GM18507 (cell line): ENCODE results near the gene PDE2A.

Experiments
- DNase-seq: peaks from one replicate; pipeline ENCODE4 v3.0.0; 2011; ENCODE audit warnings: low read depth; ENCODE audit not compliant: insufficient read length; ENCODE audit errors: extremely low spot score
- FAIRE-seq: peaks from 2 replicates; lab custom pipeline; 2011; peaks lifted over from hg19 to GRCh38; lab: Jason Lieb, UNC

The PDE2A gene

DNA sequence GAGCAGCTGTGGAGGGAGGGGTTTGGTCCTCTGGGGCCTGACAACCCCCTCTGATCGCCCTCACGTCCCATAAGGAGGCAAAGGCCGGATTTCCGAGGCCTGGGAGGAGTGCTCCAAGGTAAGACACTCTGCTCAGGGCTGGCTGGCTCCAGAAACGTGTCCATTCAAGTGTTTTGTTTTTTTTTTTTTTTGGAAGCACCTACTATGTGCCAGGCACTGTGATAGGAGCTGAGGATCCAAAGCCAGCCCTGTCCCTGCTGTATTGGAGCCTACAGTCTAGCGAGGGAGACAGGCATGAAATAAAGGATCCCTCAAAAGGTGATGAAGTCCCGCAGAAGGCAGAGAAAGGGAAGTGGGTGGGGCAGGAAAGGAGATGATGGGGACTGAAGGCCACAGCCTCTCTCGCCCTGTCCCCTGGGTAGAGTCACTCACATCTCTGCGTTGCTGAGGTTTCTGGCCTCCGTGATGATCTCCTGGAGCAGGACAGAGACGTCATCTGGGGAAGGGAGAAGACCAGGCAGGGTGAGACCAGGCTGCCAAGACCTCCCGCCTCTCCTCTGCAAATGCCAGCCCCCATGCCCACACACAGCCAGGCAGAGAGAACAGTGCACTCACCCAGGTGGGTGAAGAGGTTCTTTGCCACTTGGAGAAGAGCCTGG is 89.2 kb downstream of the PDE2A start:
- no peak for FAIRE-seq

DNA sequence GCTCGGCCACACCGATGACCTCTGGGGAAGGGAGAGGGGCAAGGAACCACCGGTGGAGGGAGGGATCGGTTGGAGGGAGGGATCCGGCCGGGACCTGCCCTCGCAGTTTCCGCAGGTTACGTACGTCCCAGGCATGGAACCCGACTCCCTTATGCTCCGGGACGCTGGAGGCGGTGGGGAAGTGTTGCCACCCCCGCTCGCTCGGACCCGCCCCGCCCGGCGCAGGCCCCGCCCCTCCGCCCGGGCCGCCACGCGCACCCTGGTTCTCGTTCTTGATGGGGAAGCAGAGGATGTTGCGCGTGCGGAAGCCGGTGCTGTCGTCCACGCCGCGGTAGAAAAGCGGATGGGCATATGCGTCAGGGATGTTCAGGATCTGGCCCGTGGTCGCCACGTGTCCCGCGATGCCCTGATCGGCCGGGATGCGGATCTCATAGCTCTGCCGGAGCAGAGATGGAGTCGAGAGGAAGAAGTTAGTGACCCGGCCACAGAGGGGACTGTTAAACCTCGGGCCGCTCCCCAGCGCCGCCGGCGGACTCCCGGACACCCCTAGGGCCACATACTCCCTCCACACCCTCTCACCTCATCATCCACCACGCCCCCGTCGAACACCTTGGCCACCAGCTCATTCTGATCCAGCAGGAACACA is 89.8 kb downstream of the PDE2A start:
- no peak for DNase-seq
- no peak for FAIRE-seq

More for the DNA sequence above, 89.2 kb downstream of the PDE2A start:
- no peak for DNase-seq

DNA sequence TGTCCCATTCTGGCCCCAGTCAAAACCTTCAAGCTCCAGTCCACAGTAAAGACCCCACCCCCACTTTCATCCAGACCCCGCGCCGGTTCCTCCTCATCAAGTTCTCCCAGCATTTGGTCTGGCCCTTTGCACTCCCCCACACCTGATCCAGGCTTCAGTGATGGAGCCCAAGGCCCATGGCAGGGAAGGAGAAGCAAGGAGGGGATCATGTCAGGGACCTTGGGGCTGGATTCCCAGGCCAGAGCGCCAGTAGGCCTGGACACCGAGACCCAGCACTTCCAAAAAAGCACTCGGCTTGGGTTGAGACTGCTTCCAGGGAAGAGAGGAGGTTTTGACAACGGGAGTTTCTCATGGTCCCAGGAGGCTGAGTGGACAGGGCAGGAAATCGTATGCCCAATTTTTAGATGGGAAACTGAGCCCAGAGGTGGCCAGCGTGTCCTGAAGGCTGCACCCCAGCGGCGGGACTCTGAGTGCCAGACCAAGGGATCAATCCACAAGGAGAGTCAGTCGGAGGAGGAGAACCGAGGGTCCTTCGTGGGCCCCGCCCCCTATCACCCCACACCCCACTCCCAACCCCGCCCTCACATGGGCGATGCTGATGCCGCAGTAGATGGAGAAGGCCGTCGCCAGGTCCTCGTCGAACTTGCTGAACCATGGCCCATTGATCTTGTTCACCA is 90.5 kb downstream of the PDE2A start:
- FAIRE-seq (no peak), DNase-seq (no peak)

DNA sequence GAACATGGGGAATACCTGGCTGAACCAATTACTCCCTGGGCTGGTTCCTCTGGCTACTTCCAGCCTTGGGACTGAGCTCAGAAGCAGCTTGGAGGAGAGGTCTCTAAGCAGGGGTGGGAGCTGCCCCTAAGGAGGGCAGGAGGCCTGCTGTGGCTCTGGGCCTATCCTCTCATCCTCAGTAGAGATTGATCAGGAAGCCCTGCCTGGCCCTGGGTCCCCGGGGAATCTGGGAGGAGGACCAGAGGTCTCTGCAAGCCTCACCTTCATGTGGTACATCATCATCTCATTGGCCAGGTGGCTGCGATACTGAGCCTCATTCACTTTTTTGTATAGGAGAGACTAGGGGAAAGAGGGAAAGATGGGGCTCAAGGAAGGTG is 91.1 kb downstream of the PDE2A start:
- no peak for FAIRE-seq
- DNase-seq = no peak

DNA sequence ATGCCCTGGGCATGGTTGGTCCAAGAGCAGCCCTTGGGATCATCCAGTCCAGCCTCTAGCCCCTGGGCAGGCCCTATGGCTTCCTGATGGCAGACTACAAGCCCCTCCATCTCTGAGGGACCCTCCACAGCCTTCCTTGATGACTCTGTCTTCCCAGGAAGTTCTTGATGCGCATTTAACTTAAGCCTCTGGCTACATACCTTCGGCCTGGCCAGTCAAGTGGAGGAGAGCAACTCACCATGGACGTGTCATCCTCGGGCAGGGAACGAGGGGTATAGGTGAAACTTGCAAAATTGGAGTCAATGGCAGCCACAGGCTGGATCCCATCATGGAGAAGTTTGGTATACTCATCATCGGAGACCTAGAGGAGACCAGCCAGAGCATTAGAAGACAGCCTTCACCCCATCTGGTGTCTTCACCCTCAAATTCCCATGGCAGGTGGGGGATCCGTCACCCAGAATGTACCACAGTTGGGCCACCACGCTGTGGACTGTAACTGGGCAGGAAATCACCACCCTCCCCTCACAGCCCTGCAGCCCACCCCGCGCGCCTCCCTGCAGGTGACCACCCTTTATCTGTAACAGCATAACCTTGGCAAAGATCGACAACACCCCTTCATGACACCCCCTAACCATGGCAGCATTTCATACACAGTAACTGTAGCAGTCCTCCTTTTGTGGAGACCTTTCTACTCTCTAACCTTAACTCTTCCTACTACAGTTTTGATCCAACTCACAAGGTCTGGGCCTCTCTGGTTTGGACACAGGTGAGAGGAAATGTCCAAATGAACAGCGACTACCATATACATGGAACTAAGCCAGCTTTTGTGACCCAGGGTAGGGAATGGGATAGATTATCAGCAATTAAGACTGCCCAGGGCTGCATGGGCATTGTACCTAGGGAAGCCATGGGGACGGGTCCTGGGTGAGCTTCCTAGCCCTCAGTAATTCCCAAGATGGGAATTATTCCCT is 91.7 kb downstream of the PDE2A start:
- FAIRE-seq = no peak

DNA sequence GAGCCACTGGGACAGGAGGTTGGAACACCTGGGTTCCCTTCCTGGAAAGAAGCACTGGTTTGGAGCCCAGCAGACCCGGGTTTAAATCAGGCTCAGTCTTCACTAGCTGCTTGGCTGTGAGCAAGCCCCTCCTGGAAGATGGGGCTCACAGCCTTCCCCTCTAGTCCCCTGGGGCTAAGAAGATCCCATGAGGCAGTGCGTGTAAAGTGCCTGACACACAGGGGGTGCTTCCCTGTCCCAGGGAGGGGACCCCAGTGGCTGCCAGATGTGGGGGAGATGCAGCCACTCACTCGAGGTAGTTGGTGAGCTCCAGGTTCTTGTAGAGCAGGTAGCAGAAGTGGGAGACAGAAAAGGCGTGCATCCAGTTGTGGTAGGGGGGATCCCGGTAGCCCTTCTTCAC is 93.2 kb downstream of the PDE2A start:
- DNase-seq (no peak), FAIRE-seq (no peak)

More for the DNA sequence above, 91.7 kb downstream of the PDE2A start:
- DNase-seq = no peak

DNA sequence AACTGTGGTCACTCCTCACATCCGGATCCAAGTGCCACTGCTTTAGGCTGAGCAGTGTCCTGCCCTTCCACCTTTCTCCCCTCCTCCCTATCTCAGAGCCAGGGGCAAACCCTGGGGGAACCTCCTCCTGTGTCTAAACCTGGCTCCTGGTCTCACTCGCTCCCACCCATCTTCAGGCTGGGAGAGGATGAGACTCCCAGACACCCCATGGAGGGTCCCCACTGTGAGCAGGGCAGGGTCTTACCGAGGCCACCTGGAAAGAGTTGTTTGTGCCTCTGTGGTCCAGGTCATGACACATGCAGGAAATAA is 93.6 kb downstream of the PDE2A start:
- FAIRE-seq (no peak), DNase-seq (no peak)

DNA sequence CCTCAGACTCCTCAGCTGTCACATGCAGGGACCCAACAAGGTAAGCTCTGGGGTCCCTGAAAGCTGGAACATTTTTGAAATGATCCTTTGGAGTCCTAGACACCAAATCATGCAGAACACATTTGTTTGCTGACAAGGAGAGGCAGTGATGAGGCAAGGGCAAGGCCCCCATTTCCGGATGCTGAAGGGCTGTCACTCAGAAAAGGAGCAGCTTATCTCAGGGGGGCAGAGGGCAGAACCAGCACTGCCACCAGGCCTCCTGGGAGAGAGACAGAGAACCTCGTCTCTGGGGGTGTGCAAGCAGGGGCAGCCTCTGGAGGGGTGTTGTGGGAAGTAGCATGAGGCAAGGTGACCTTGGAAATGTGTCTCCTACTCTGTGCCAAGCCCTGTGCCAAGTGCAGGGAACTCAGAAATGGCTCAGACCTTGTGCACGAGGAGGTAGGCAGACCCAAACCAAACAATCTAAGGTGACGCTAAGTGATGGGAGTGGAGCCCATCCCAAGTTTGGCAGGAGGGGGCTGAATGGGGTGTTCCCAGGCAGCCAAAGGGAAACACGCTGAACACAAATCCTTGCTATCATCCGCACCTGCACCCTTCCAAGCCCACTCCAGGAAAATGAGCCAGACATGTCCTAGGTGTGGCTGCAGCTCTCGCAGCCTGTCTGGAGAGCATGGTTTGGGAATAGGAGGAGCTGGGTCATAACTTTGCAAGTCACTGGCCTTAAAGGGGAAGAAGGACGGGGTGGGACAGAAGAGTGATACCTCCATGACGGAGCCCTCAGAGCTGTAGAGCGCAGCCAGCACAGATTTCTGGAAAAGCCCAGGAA is 94.2 kb downstream of the PDE2A start:
- FAIRE-seq = no peak
- DNase-seq = no peak

DNA sequence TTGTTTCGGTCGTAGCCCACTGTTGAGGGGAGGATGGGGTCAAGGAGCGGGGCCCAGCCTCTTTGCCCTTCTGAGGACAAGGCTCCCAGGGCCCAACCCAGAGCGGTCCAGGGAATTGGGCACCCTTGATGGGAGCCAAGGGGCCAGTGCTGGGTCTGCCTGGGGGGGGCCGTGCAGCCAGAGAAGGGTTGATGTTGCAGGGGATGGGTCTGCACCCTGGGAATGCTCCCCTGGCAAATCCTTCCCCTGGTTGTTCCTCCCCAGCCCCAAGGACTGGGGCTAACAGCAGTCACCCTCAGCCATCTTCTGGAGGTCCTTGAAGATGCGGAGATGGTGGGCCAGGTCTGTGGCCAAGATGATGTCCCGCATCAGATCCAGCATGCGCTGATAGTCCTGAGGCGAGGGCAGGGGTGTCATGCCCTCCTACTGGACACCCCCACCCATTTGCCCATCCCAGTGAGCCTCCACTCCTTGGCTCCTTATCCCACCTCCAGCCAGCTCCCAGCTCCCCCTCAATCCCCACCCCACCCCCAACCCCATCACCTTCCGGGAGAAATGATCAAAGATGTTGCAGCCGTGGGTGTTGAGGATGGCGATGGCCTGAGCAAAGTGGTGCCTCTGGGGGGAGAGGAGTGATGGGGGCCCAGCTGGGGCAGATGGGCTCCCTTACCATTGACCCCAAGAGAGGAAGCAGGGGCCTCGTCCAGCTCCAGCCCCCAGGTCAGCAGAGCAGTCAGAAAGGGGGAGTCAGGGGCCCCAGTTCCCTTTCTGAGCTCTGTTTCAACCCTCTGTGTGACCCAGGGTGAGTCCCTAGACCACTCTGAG is 95.0 kb downstream of the PDE2A start:
- FAIRE-seq = no peak

DNA sequence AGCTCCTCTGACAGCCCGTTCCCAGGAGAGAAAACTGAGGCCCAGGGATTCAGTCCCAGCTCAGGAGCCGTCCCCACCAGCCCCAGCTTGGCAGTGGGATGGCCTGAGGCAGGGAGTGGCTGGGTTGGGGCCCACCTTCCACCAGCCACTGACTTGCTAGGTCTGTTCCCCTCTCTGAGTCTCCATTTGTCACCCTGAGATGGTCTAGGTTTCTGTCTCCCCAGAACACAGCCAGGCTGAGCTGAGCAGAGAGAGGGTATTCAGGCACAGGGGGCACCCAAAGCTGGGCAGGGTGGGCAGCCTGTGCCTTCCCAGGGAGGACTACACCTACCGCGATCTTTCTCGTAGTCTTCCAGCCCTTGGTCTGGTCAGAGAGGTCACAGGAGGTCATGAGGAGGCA is 95.7 kb downstream of the PDE2A start:
- DNase-seq = no peak
- FAIRE-seq = no peak

More for the DNA sequence above, 95.0 kb downstream of the PDE2A start:
- no peak for DNase-seq

DNA sequence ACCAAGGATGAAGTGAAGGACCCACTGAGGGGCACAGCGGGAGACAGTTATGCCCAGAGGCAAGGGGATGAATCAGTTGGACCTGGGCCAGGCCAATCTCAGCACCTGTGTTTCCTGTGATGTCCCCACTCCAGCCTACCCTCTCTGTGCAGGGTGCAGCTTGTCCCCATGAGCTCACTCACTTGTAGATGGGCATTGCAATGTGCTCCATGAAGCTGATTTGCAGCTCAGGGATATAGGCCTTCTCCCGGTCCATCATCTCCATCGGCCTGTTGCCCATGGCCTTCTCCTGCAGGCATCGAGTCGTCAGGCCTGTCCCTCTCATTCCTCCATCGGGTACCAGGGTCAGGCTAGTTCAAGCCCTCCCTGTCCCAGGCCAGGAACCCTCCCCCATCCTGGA is 96.2 kb downstream of the PDE2A start:
- FAIRE-seq (no peak), DNase-seq (no peak)

DNA sequence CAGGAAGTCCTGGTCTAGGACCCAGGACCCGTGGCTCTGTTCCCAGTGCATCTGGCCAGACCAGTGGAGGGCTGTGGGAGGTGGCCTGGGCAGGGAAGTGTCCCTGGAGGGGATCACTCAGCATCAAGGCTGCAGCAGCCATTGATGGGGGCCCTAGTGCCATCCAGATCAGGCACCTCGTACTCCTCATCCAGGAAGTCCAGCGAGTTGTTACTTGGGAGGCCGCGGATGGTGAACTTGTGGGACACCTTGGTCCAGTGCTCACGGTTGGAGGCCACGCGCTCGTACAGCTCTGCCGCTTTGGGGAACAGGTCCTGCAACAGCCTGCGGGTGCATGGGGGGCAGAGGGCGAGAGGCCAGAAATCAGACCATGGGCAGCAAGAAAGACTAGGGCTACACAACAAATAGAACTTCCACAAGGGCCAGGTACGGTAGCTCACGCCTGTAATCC is 96.9 kb downstream of the PDE2A start:
- FAIRE-seq (no peak), DNase-seq (no peak)

DNA sequence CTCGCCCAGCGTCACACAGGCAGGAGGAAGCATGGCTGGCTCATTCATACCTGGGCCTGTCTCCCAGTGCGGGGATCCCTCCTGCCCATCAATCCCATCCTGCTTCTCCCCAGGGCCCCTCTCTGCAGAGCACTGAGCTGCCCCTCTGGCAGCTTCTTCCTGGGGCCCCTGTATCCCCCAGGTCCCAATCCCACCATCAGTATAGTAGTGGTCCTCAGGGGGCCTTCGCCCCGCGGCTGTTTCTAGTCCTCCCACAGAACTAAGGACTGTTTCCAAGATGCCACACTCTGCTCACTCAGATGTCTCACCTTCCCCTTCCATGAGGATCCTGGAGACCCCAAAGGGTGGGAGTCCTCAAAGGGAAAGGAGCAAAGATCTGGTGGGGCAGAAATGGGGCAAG is 97.6 kb downstream of the PDE2A start:
- FAIRE-seq (no peak), DNase-seq (no peak)

DNA sequence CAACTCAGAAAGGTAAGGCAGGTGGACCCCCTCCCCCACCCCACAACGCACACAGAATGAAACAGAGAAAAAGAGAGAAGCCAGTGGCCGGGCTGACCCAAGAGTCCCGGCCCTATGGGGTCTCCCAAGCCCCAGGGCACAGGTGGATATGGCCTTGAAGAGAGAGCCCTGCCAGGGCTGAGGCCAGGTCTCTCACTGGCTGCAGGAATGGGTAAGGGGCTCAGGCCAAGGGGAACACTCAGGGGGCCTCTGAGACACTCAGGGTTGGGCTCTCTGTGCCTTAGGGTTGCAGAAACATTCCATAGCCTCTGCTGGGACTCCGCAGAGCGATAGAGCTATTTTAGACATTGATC is 98.0 kb downstream of the PDE2A start:
- FAIRE-seq (no peak), DNase-seq (no peak)

DNA sequence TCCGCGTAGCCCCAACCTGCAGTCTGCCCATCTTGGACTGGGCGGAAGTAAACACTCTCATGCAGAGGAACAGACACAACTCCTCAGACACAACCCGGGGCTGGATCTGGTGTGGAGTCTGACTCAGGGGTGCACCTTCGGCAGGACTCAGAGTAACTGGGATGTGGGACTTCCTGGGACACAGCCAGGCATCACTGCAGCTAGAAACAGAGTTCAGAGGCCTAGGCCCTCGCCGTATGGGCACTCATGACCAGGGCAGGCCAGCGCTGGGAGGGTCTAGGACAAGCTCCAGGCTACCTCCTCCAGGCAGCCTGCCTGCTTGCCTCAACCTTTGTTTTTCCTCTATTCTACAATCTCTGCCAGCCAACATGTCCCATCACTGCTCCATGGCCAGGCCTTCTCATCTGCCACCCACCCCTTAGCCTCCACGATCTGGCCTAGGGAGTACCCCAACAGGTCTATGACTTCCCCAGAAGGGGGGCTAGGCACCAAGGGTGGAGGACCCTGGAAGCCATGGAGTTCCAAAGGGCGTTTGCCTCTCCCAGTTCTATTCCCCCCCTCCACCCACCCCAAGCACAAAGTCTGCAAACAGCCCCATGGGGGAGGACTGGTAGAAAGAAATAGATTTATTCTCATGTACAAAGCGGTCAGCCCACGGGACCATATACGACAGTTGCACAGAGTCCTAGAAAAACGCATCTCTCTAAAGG is 98.5 kb downstream of the PDE2A start:
- FAIRE-seq (no peak), DNase-seq (no peak)

DNA sequence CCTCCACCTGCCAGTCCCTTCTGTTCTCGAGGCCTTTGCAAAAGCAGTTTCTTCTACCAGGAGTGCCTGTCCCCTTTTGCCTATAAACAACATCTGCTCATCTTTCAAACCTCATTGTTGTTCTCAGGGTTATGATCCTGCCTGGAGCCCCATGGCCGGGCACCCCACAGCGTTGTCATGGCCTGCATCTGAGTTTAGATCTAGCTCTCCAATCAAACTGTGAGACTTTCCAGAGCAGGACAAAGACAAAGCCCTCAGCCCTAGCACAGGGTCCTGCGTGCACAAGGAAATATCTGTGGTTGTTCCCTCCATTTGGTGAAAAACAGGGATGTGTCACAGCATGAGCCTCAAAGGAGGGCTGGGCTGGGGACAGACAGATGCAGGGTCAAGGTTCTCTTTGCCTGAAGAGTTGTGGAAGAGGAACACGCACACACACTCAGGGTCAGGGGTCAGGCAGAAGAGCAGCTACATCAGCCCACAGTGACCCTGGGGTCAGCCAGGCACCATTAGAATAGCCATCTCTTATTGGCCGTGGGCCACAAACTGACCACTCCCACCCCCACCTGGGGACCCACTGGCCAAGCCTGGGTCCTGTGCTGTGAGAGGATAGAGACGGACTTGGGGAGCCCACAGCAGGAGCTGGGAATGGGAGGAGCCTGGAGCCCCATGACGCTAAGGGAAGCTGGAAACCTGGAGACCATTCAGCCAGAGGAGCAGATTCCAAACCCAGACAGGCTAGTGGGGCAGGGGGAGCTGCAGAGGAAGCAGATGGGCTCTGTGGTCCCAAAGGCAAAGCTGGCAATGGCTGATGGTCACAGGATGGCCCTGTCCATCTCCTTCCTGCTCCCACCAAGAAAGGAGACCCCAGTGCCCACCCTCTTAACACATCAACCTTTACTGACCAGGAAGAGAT is 99.4 kb downstream of the PDE2A start:
- FAIRE-seq = no peak
- DNase-seq = no peak
